HG02798 (cell line): ENCODE results near the gene RASAL2.

Experiments
- ATAC-seq: cut with Tn5 transposase; IDR thresholded peaks from one replicate; pipeline ENCODE4 v1.9.1; 2021; ENCODE audit warnings: mild to moderate bottlenecking; ENCODE audit not compliant: unreplicated experiment, poor library complexity

The RASAL2 gene

GRCh38 chr1:178412400-178412770 is 318.5 kb downstream of the RASAL2 start:
- peak; percentile 86 for ATAC-seq

- ATAC-seq, result no peak
Observed at GRCh38 chr1:178417858-178418257, 324.0 kb downstream of the RASAL2 start.

GRCh38 chr1:178418284-178418955 is 324.5 kb downstream of the RASAL2 start:
- ATAC-seq, result peak; percentile 69

- no peak for ATAC-seq
Observed at GRCh38 chr1:178434360-178434759, 340.5 kb downstream of the RASAL2 start.

- ATAC-seq, result no peak
Observed at GRCh38 chr1:178434899-178435435, 341.1 kb downstream of the RASAL2 start.

GRCh38 chr1:178436899-178437298 is 343.0 kb downstream of the RASAL2 start:
- no peak for ATAC-seq

GRCh38 chr1:178438432-178438831 is 344.5 kb downstream of the RASAL2 start:
- no peak for ATAC-seq

- no peak for ATAC-seq
Observed at GRCh38 chr1:178442925-178443324, 349.0 kb downstream of the RASAL2 start.

- no peak for ATAC-seq
Observed at GRCh38 chr1:178450871-178451270, 357.0 kb downstream of the RASAL2 start.

- ATAC-seq, result no peak
Observed at GRCh38 chr1:178451529-178451928, 357.6 kb downstream of the RASAL2 start.

- no peak for ATAC-seq
Observed at GRCh38 chr1:178452013-178452412, 358.1 kb downstream of the RASAL2 start.

GRCh38 chr1:178456472-178456871 is 362.6 kb downstream of the RASAL2 start:
- ATAC-seq, result no peak

- ATAC-seq, result no peak
Observed at GRCh38 chr1:178457651-178458050, 363.7 kb downstream of the RASAL2 start.

- ATAC-seq, result no peak
Observed at GRCh38 chr1:178458203-178458602, 364.3 kb downstream of the RASAL2 start.

- no peak for ATAC-seq
Observed at GRCh38 chr1:178461104-178461503, 367.2 kb downstream of the RASAL2 start.

- ATAC-seq, result no peak
Observed at GRCh38 chr1:178461701-178462100, 367.8 kb downstream of the RASAL2 start.

GRCh38 chr1:178464141-178464540 is 370.2 kb downstream of the RASAL2 start:
- no peak for ATAC-seq

GRCh38 chr1:178464566-178464965 is 370.7 kb downstream of the RASAL2 start:
- no peak for ATAC-seq

GRCh38 chr1:178465011-178465410 is 371.1 kb downstream of the RASAL2 start:
- no peak for ATAC-seq

- ATAC-seq, result no peak
Observed at GRCh38 chr1:178467837-178468236, 373.9 kb downstream of the RASAL2 start.

GRCh38 chr1:178470411-178470960 is 376.6 kb downstream of the RASAL2 start:
- ATAC-seq, result no peak

GRCh38 chr1:178472531-178472930 is 378.6 kb downstream of the RASAL2 start:
- peak; percentile 52 for ATAC-seq
